Measurements from ENCODE around the gene PNO1. TPM values are rescaled to one million over a fixed set of nuclear protein-coding genes. Genes with fewer than 3 reads are reported as not detected.

Gene PNO1
- total and polyA plus RNA-seq, 9 of the 15 experiments (the other 6 are each of a cell fraction or from before 2014, with no cell fraction given), result 11.8 to 81.7 (median 41.1) TPM

- TF ChIP-seq, protein P1, sequence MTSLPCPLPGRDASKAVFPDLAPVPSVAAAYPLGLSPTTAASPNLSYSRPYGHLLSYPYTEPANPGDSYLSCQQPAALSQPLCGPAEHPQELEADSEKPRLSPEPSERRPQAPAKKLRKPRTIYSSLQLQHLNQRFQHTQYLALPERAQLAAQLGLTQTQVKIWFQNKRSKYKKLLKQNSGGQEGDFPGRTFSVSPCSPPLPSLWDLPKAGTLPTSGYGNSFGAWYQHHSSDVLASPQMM (CRISPR knock-in tag; IDR thresholded peaks at IDR 0.05), result no peak
- TF ChIP-seq, protein P2, sequence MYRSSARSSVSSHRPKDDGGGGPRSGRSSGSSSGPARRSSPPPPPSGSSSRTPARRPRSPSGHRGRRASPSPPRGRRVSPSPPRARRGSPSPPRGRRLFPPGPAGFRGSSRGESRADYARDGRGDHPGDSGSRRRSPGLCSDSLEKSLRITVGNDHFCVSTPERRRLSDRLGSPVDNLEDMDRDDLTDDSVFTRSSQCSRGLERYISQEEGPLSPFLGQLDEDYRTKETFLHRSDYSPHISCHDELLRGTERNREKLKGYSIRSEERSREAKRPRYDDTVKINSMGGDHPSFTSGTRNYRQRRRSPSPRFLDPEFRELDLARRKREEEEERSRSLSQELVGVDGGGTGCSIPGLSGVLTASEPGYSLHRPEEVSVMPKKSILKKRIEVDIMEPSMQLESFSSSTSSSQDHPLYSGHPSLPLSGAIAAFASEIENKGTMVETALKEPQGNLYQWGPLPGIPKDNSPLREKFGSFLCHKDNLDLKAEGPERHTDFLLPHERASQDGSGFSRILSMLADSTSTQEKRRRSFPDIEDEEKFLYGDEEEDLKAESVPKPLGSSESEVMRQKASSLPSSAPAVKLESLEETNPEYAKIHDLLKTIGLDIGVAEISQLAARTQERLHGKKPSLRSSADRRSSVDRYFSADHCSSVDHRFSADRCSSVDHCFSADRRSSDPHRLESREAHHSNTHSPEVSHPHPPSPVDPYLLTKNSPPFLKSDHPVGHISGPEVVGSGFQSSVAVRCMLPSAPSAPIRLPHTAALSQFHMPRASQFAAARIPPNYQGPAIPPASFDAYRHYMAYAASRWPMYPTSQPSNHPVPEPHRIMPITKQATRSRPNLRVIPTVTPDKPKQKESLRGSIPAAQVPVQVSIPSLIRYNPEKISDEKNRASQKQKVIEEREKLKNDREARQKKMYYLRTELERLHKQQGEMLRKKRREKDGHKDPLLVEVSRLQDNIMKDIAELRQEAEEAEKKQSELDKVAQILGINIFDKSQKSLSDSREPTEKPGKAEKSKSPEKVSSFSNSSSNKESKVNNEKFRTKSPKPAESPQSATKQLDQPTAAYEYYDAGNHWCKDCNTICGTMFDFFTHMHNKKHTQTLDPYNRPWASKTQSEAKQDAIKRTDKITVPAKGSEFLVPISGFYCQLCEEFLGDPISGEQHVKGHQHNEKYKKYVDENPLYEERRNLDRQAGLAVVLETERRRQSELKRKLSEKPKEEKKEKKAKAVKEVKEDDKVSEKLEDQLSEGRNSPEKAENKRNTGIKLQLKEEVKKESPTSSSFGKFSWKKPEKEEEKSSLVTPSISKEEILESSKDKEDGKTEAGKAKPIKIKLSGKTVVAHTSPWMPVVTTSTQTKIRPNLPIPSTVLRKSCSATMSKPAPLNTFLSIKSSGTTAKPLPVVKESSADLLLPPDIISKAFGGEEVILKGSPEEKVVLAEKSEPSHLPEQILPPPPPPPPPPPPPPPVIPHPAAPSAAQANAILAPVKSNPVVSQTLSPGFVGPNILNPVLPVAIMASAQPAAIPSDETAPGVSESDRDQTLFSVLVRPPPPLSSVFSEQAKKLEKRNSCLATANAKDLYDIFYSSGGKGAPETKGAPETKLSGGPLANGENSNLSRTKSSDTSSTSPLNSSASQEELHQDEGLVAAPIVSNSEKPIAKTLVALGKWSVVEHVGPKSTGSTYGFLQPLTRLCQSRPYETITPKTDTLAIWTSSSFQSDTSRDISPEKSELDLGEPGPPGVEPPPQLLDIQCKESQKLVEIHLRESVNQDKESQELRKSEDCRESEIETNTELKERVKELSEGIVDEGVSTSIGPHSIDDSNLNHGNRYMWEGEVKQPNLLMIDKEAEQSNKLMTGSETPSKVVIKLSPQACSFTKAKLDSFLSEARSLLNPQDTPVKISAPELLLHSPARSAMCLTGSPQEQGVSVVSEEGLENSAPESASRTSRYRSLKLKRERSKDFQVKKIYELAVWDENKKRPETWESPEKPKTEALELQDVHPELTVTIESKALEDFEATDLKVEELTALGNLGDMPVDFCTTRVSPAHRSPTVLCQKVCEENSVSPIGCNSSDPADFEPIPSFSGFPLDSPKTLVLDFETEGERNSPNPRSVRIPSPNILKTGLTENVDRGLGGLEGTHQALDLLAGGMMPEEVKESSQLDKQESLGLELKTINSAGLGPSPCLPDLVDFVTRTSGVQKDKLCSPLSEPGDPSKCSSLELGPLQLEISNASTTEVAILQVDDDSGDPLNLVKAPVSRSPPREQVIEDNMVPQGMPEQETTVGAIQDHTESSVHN (IDR thresholded peaks at IDR 0.05; ENCODE audit: borderline replicate concordance in 1 of 2, low read depth in 1 of 2), result no peak
- TF ChIP-seq ARID2 (IDR thresholded peaks at IDR 0.05) (peak; percentile 93), EZH2 (IDR thresholded peaks at IDR 0.05; ENCODE audit: borderline replicate concordance, low read depth, low read length) (no peak), POLR2A (conservative IDR thresholded peaks at IDR 0.05) (no peak), HLTF (IDR thresholded peaks at IDR 0.05) (no peak), TRIM28 (IDR thresholded peaks at IDR 0.05) (no peak), XRCC5 (IDR thresholded peaks at IDR 0.05; ENCODE audit: low read depth, low read length) (no peak), CC2D1A (IDR thresholded peaks at IDR 0.05) (peak; percentile 73), HDAC2 (IDR thresholded peaks at IDR 0.05) (no peak), ZNF561 (CRISPR knock-in tag; conservative IDR thresholded peaks at IDR 0.05) (no peak), SOX6 (IDR thresholded peaks at IDR 0.05) (no peak), ZNF449 (CRISPR knock-in tag; IDR thresholded peaks at IDR 0.05) (no peak), SMAD4 (CRISPR knock-in tag; conservative IDR thresholded peaks at IDR 0.05) (no peak)
- TF ChIP-seq, protein P3, sequence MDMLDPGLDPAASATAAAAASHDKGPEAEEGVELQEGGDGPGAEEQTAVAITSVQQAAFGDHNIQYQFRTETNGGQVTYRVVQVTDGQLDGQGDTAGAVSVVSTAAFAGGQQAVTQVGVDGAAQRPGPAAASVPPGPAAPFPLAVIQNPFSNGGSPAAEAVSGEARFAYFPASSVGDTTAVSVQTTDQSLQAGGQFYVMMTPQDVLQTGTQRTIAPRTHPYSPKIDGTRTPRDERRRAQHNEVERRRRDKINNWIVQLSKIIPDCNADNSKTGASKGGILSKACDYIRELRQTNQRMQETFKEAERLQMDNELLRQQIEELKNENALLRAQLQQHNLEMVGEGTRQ (CRISPR knock-in tag; IDR thresholded peaks at IDR 0.05), result no peak
- TF ChIP-seq, protein P4, sequence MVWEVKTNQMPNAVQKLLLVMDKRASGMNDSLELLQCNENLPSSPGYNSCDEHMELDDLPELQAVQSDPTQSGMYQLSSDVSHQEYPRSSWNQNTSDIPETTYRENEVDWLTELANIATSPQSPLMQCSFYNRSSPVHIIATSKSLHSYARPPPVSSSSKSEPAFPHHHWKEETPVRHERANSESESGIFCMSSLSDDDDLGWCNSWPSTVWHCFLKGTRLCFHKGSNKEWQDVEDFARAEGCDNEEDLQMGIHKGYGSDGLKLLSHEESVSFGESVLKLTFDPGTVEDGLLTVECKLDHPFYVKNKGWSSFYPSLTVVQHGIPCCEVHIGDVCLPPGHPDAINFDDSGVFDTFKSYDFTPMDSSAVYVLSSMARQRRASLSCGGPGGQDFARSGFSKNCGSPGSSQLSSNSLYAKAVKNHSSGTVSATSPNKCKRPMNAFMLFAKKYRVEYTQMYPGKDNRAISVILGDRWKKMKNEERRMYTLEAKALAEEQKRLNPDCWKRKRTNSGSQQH (CRISPR knock-in tag; IDR thresholded peaks at IDR 0.05), result no peak
Observed at GRCh38 chr2:68121873-68122679, 35.6 kb upstream of the PNO1 start (continued).
